H1 (cell line): ENCODE results near the gene KRT72.

Source experiments
- CBX5 ChIP-seq: fragments of 300-800, 300-1000 bp; sonication (generic); IDR thresholded peaks from 2 replicates; pipeline ENCODE4 v1.7.1; 2016; ENCODE audit warnings: antibody characterized with exemption, low read length, low read depth
- EGR1 ChIP-seq: IDR thresholded peaks from 2 replicates; pipeline ENCODE4 v1.6.1; 2011; ENCODE audit warnings: low read depth, low read length, borderline replicate concordance
- POLR2A ChIP-seq, 2 experiments: IDR thresholded peaks; 1 replicate in 1 of 2; 2 replicates in 1 of 2; pipeline ENCODE4 v1.6.1; 2011; ENCODE audit warnings: low read depth in 2 of 2, low read length in 2 of 2, mild to moderate bottlenecking in 2 of 2; ENCODE audit errors: control extremely low read depth in 1 of 2
- TBP ChIP-seq: IDR thresholded peaks from 2 replicates; pipeline ENCODE4 v1.6.1; 2011; ENCODE audit warnings: low read depth, low read length, improper control_type of control experiment

DNA sequence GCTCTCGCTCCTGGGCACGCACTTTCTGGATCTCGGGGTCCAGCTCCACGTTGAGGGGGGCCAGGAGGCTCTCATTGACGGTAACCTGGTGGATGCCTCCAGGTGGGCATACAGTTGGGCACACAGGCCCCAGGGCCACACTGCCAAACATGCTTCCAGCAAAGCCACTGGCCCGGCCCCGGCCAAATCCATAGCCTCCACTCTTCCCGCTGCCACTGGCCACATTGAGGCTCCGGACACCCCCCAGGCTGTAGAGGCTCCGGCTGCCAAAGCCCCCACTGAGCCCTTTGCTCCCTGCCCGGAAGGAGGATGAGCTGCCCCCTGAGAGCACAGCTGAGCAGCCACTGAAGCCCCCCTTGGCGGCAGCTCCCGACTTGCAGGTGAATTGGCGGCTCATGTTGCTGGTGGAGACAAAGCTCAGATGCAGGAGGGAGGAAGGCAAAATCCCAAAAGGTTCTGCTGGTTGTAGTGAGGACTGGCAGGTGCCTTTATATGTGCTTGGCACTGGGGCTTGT lies 48.5 kb downstream of the KRT72 start, which contains the start of gene KRT71:
- TF ChIP-seq TBP: no peak
- TF ChIP-seq POLR2A (IDR thresholded peaks at IDR 0.05; ENCODE audit: control extremely low read depth in 1 of 2, low read depth in 2 of 2, low read length in 2 of 2): no peak
- no peak for TF ChIP-seq EGR1
- TF ChIP-seq CBX5: no peak
